HG02840 (cell line): Measurements from ENCODE around the gene TNS1.

ENCODE experiments used
- ATAC-seq: cut with Tn5 transposase; IDR thresholded peaks from one replicate; pipeline ENCODE4 v1.9.1; 2021; ENCODE audit warnings: mild to moderate bottlenecking, moderate library complexity, moderate number of reproducible peaks; ENCODE audit not compliant: unreplicated experiment, low FRiP score

Gene TNS1

GRCh38 chr2:217948897-217949296, 53.9 kb downstream of the TNS1 start:
- no peak for ATAC-seq

- no peak for ATAC-seq
Observed at GRCh38 chr2:217948351-217948791, 54.4 kb downstream of the TNS1 start.

- no peak for ATAC-seq
Observed at GRCh38 chr2:217947383-217948350, 55.1 kb downstream of the TNS1 start.

- ATAC-seq, result no peak
Observed at GRCh38 chr2:217946051-217946450, 56.7 kb downstream of the TNS1 start.

- ATAC-seq, result no peak
Observed at GRCh38 chr2:217945530-217945929, 57.3 kb downstream of the TNS1 start.

- ATAC-seq, result no peak
Observed at GRCh38 chr2:217944923-217945322, 57.9 kb downstream of the TNS1 start.

GRCh38 chr2:217944366-217944765, 58.4 kb downstream of the TNS1 start:
- no peak for ATAC-seq

GRCh38 chr2:217943446-217944321, 59.1 kb downstream of the TNS1 start:
- ATAC-seq, result no peak

- no peak for ATAC-seq
Observed at GRCh38 chr2:217942731-217943335, 60.0 kb downstream of the TNS1 start.

GRCh38 chr2:217941886-217942728, 60.7 kb downstream of the TNS1 start:
- ATAC-seq, result no peak

GRCh38 chr2:217941339-217941738, 61.5 kb downstream of the TNS1 start:
- ATAC-seq, result no peak

GRCh38 chr2:217940261-217941220, 62.3 kb downstream of the TNS1 start:
- ATAC-seq, result no peak

- no peak for ATAC-seq
Observed at GRCh38 chr2:217939629-217940245, 63.1 kb downstream of the TNS1 start.

- no peak for ATAC-seq
Observed at GRCh38 chr2:217939220-217939619, 63.6 kb downstream of the TNS1 start.

- ATAC-seq, result no peak
Observed at GRCh38 chr2:217938036-217938435, 64.8 kb downstream of the TNS1 start.

GRCh38 chr2:217937446-217937845, 65.3 kb downstream of the TNS1 start:
- no peak for ATAC-seq

- ATAC-seq, result no peak
Observed at GRCh38 chr2:217936952-217937351, 65.8 kb downstream of the TNS1 start.
